ENCODE measurements around the gene XPO6. TPM values are rescaled to one million over a fixed set of nuclear protein-coding genes. Genes with fewer than 3 reads are reported as not detected.

The XPO6 gene
- total RNA-seq, 1 donor from 2014 or later = 232 TPM

DNA sequence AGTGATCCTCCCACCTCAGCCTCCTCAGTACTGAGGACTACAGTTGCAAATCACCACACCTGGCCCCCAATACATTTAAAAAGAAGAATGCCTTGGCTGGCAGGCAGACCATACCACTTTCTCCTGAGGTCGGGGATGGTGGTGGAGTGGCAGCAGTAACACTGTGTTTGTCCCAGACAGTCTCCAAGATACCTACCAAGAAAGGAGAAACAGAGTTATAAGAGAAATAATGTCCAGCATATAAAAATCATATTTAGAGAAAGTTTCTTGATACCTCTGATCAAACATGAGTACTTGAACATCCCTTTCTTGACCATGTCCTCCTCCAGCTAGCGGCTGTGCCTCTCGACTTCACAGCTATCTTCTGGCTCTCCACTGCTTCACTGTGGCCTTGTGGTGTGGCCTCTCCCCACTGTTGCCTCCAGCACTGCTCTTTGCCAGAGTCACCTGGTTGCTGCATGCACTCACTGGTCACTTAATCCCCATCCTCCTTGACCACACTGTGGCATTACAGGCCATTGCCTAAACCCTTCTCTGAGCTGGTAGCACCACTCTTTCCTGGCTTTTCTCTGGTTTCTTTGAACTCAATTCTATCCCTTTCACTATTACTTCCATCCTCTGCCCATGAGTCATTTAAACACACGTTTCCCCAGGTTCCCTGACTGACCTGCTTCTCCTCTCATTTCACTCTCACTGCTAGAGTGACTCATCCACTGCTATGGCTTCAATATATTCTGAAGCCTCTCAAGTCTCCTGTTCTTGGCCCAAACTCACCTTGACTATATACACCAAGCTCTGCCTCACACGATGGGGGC lies 45.2 kb downstream of the XPO6 start:
- TF ChIP-seq, protein P1, sequence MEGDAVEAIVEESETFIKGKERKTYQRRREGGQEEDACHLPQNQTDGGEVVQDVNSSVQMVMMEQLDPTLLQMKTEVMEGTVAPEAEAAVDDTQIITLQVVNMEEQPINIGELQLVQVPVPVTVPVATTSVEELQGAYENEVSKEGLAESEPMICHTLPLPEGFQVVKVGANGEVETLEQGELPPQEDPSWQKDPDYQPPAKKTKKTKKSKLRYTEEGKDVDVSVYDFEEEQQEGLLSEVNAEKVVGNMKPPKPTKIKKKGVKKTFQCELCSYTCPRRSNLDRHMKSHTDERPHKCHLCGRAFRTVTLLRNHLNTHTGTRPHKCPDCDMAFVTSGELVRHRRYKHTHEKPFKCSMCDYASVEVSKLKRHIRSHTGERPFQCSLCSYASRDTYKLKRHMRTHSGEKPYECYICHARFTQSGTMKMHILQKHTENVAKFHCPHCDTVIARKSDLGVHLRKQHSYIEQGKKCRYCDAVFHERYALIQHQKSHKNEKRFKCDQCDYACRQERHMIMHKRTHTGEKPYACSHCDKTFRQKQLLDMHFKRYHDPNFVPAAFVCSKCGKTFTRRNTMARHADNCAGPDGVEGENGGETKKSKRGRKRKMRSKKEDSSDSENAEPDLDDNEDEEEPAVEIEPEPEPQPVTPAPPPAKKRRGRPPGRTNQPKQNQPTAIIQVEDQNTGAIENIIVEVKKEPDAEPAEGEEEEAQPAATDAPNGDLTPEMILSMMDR (IDR thresholded peaks at IDR 0.05; ENCODE audit: partially characterized antibody, unreplicated experiment) = no peak
- Mint-ChIP-seq H3K36me3 (ENCODE audit: unreplicated experiment) (no peaks in the 10 kb centered on the region), H3K27ac (ENCODE audit: unreplicated experiment) (no peak overlapping the region), H3K9me3 (ENCODE audit: unreplicated experiment) (peaks cover 3% of the 10 kb centered on the region), H3K4me3 (ENCODE audit: unreplicated experiment) (no peak overlapping the region), H3K4me1 (ENCODE audit: low read depth, unreplicated experiment) (no peaks in the 10 kb centered on the region), H3K27me3 (ENCODE audit: unreplicated experiment) (peaks cover 4% of the 10 kb centered on the region)
- no peak for DNase-seq

DNA sequence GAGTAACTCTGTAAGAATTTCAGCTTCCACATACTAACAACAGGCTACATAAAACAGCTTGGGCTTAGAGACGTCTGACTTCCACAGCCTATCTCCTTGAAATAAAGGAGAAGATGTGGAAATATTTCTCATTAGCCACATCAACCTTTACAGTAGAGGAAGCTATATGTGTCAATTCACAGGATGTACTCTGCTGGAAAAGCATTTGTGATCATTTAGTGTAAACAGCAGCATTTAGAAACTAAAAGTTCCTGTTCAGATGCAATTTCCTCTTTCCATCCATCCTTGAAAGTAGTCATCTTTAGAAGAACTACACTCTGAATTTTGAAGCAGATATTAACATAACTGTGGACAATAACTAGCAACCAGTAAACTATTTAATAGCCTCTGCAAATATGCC lies 46.2 kb downstream of the XPO6 start:
- peaks cover 3% of the 10 kb centered on the region for H3K9me3 Mint-ChIP-seq (ENCODE audit: unreplicated experiment)
- H3K4me3 Mint-ChIP-seq (ENCODE audit: unreplicated experiment) = no peak overlapping the region
- TF ChIP-seq, protein P1 (IDR thresholded peaks at IDR 0.05; ENCODE audit: partially characterized antibody, unreplicated experiment) = no peak
- H3K4me1 Mint-ChIP-seq (ENCODE audit: low read depth, unreplicated experiment) = no peaks in the 10 kb centered on the region
- no peak for DNase-seq
- H3K27ac Mint-ChIP-seq (ENCODE audit: unreplicated experiment) = no peak overlapping the region
- no peaks in the 10 kb centered on the region for H3K36me3 Mint-ChIP-seq (ENCODE audit: unreplicated experiment)
- H3K27me3 Mint-ChIP-seq (ENCODE audit: unreplicated experiment) = peaks cover 4% of the 10 kb centered on the region

DNA sequence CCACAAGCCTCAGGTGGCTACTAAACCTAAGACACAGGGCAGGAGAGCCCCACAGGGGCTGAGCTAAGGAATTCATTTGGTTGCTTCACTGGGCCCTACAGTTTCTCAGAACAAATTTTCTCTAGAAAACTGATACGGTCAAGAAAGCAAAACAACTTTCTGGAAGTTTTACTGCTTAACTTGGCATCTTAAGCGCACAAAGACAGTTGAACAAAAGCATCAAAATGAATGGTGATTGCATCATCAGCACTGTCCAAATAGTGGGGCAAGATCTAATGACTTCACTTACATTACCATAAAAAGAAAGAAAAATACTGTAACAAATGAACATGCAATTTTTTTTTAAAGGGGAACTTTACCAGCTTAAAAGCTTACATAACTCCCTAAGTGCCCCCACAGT lies 47.6 kb downstream of the XPO6 start:
- peaks cover 1% of the 10 kb centered on the region for H3K4me1 Mint-ChIP-seq (ENCODE audit: low read depth, unreplicated experiment)
- peaks cover 3% of the 10 kb centered on the region for H3K9me3 Mint-ChIP-seq (ENCODE audit: unreplicated experiment)
- TF ChIP-seq, protein P1 (IDR thresholded peaks at IDR 0.05; ENCODE audit: partially characterized antibody, unreplicated experiment) = no peak
- no peak overlapping the region for H3K27ac Mint-ChIP-seq (ENCODE audit: unreplicated experiment)
- no peak overlapping the region for H3K4me3 Mint-ChIP-seq (ENCODE audit: unreplicated experiment)
- peaks cover 4% of the 10 kb centered on the region for H3K27me3 Mint-ChIP-seq (ENCODE audit: unreplicated experiment)
- H3K36me3 Mint-ChIP-seq (ENCODE audit: unreplicated experiment) = no peaks in the 10 kb centered on the region
- DNase-seq = no peak

DNA sequence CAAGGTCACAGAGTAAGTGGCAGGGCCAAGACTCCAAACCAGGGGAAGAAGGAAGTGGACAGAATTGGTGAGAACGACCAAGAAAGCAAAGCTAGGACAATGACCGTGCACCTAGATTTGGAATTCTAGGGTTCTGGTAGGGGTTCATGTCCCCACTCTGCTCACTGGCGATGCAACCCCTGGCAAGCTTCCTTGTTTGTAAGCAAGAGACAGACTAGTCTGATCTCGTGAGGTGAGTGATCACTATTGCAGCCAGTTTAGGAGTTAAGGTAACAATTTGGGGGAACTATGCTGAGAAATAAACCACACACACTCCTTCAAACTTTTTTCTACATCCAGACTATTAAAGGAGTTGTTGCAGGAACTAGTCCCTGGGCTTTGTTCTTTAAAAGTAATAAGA lies 48.1 kb downstream of the XPO6 start:
- H3K4me1 Mint-ChIP-seq (ENCODE audit: low read depth, unreplicated experiment) = peaks cover 1% of the 10 kb centered on the region
- H3K4me3 Mint-ChIP-seq (ENCODE audit: unreplicated experiment) = no peak overlapping the region
- DNase-seq = no peak
- no peaks in the 10 kb centered on the region for H3K36me3 Mint-ChIP-seq (ENCODE audit: unreplicated experiment)
- H3K27me3 Mint-ChIP-seq (ENCODE audit: unreplicated experiment) = peaks cover 1% of the 10 kb centered on the region
- no peak overlapping the region for H3K27ac Mint-ChIP-seq (ENCODE audit: unreplicated experiment)
- TF ChIP-seq, protein P1 (IDR thresholded peaks at IDR 0.05; ENCODE audit: partially characterized antibody, unreplicated experiment) = no peak
- H3K9me3 Mint-ChIP-seq (ENCODE audit: unreplicated experiment) = peaks cover 3% of the 10 kb centered on the region

DNA sequence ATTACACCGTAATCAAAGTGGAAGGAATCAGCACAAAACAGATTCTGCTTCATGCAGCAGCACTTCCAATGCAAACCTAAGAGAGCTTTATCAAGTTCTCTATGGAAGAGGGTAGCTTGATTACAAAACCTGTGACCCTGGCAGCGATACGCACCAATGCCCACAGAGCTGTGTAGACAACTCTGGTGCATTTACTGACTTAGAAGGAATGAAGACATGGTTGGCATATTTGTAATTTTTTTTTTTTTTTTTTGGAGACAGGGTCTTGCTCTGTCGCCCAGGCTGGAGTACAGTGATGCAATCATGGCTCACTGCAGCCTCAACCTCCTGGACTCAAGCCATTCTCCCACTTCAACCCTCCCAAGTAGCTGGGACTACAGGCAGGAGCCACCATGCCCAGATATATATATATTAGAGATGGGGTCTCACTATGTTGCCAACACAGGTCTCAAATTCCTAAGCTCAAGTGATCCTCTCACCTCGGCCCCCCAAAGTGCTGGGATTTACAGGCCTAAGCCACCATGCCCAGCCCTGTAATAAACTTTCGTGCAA lies 49.4 kb downstream of the XPO6 start:
- TF ChIP-seq, protein P1 (IDR thresholded peaks at IDR 0.05; ENCODE audit: partially characterized antibody, unreplicated experiment) = no peak
- DNase-seq = no peak
- Mint-ChIP-seq H3K36me3 (ENCODE audit: unreplicated experiment) (no peaks in the 10 kb centered on the region), H3K9me3 (ENCODE audit: unreplicated experiment) (peaks cover 5% of the 10 kb centered on the region), H3K4me1 (ENCODE audit: low read depth, unreplicated experiment) (peaks cover 1% of the 10 kb centered on the region), H3K4me3 (ENCODE audit: unreplicated experiment) (no peak overlapping the region), H3K27me3 (ENCODE audit: unreplicated experiment) (peaks cover 3% of the 10 kb centered on the region), H3K27ac (ENCODE audit: unreplicated experiment) (no peak overlapping the region)
